GM19023 (cell line): ENCODE measurements around the gene PIP5KL1.

Experiments
- ATAC-seq: cut with Tn5 transposase; IDR thresholded peaks from one replicate; pipeline ENCODE4 v1.9.1; 2021; ENCODE audit warnings: mild to moderate bottlenecking, moderate library complexity; ENCODE audit not compliant: unreplicated experiment

Gene PIP5KL1

GRCh38 chr9:127875306-127875966 is 55.1 kb downstream of the PIP5KL1 start:
- no peak for ATAC-seq

- no peak for ATAC-seq
Observed at GRCh38 chr9:127874301-127875221, 56.0 kb downstream of the PIP5KL1 start.

GRCh38 chr9:127873886-127874285 is 56.7 kb downstream of the PIP5KL1 start:
- no peak for ATAC-seq

GRCh38 chr9:127873223-127873691 is 57.3 kb downstream of the PIP5KL1 start:
- no peak for ATAC-seq

- ATAC-seq, result no peak
Observed at GRCh38 chr9:127872369-127873222, 58.0 kb downstream of the PIP5KL1 start.

GRCh38 chr9:127871531-127871930 is 59.0 kb downstream of the PIP5KL1 start:
- no peak for ATAC-seq

- ATAC-seq, result no peak
Observed at GRCh38 chr9:127870887-127871286, 59.7 kb downstream of the PIP5KL1 start.
